ENCODE data around the gene IRAK2. TPM values are rescaled to one million over a fixed set of nuclear protein-coding genes. Genes with fewer than 3 reads are reported as not detected.

The IRAK2 gene
- total and polyA plus RNA-seq, 3 donors from 2014 or later = 2.1 to 3.8 (median 3.7) TPM

- 90 to 92% methylated on average over 9 of the region's 9 CpGs for WGBS, 2 donors
- intact Hi-C loops (cut with DNase I; ENCODE audit: low total_unique reads) = no loop called here
- no peak overlapping the region for H3K27ac ChIP-seq
- no peaks in the 10 kb centered on the region for H3K9me3 ChIP-seq
- H3K36me3 ChIP-seq (ENCODE audit: low read depth, missing control alignments) = no peaks in the 10 kb centered on the region
- DNase-seq = no peak
- H3K4me1 ChIP-seq = no peaks in the 10 kb centered on the region
- no peak for TF ChIP-seq CTCF (IDR thresholded peaks at IDR 0.05)
- TF ChIP-seq POLR2A (IDR thresholded peaks at IDR 0.05) = no peak
- H3K4me3 ChIP-seq = no peak overlapping the region
- H3K27me3 ChIP-seq = no peaks in the 10 kb centered on the region
Observed at GRCh38 chr3:10289077-10289476, 124.4 kb downstream of the IRAK2 start.

- H3K4me3 ChIP-seq = no peak overlapping the region
- no peaks in the 10 kb centered on the region for H3K9me3 ChIP-seq
- H3K27ac ChIP-seq = no peak overlapping the region
- no peaks in the 10 kb centered on the region for H3K36me3 ChIP-seq (ENCODE audit: low read depth, missing control alignments)
- no peaks in the 10 kb centered on the region for H3K4me1 ChIP-seq
- 80 to 88% methylated on average over 5 to 9 of the region's 9 CpGs for WGBS, 2 donors
- intact Hi-C loops (cut with DNase I; ENCODE audit: low total_unique reads) = no loop called here
- no peak for TF ChIP-seq CTCF (IDR thresholded peaks at IDR 0.05)
- TF ChIP-seq POLR2A (IDR thresholded peaks at IDR 0.05) = no peak
- no peaks in the 10 kb centered on the region for H3K27me3 ChIP-seq
- DNase-seq = no peak
Observed at GRCh38 chr3:10289787-10290355, 125.2 kb downstream of the IRAK2 start.

GRCh38 chr3:10290481-10291176 lies 125.9 kb downstream of the IRAK2 start:
- DNase-seq = no peak
- no peak for TF ChIP-seq POLR2A (IDR thresholded peaks at IDR 0.05)
- no peak for TF ChIP-seq CTCF (IDR thresholded peaks at IDR 0.05)
- Histone ChIP-seq H3K27me3 (no peaks in the 10 kb centered on the region), H3K4me3 (no peak overlapping the region), H3K27ac (no peak overlapping the region), H3K4me1 (no peaks in the 10 kb centered on the region), H3K36me3 (ENCODE audit: low read depth, missing control alignments) (no peaks in the 10 kb centered on the region), H3K9me3 (no peaks in the 10 kb centered on the region)
- intact Hi-C loops (cut with DNase I; ENCODE audit: low total_unique reads) = no loop called here
- 74 to 78% methylated on average over 9 to 18 of the region's 18 CpGs for WGBS, 2 donors

GRCh38 chr3:10291641-10292040 lies 126.9 kb downstream of the IRAK2 start:
- intact Hi-C loops (cut with DNase I; ENCODE audit: low total_unique reads) = no loop called here
- Histone ChIP-seq H3K27me3 (no peaks in the 10 kb centered on the region), H3K27ac (no peak overlapping the region), H3K9me3 (no peaks in the 10 kb centered on the region), H3K4me3 (no peak overlapping the region), H3K4me1 (no peaks in the 10 kb centered on the region), H3K36me3 (ENCODE audit: low read depth, missing control alignments) (no peaks in the 10 kb centered on the region)
- DNase-seq = no peak
- TF ChIP-seq CTCF (IDR thresholded peaks at IDR 0.05) (no peak), POLR2A (IDR thresholded peaks at IDR 0.05) (no peak)
- 89 to 91% methylated on average over 6 of the region's 6 CpGs for WGBS, 2 donors
